C4-2B (cell line): ENCODE data around the gene KPNA5.

Experiments used
- ZFX ChIP-seq: fragments of 450-650 bp; IDR thresholded peaks from 2 replicates; pipeline ENCODE4 v1.6.1; 2017
- TF ChIP-seq, protein P1 (sequence below): fragments of 450-650 bp; conservative IDR thresholded peaks from 2 replicates; pipeline ENCODE4 v1.5.1; 2017; ENCODE audit warnings: mild to moderate bottlenecking

DNA sequence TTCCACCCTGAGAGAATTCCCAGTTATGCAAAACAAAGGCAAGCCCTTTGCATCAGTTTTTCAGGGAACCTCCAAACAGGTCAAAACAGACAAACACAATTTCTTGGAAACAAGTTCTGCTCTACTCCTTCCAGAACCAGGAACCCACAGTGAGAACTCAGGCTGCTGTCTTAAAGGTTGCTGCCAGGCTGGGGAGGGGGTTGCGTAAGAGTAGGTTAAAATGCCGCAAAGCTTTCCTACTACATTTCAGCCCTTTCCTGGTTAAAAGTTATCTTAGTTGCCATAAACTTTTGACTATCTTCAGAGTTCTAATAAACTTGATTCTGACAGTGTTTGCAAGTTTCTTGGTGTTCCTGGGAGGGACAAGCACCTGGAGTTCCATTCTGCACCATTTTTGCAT is 33.8 kb downstream of the KPNA5 start:
- TF ChIP-seq, protein P1, sequence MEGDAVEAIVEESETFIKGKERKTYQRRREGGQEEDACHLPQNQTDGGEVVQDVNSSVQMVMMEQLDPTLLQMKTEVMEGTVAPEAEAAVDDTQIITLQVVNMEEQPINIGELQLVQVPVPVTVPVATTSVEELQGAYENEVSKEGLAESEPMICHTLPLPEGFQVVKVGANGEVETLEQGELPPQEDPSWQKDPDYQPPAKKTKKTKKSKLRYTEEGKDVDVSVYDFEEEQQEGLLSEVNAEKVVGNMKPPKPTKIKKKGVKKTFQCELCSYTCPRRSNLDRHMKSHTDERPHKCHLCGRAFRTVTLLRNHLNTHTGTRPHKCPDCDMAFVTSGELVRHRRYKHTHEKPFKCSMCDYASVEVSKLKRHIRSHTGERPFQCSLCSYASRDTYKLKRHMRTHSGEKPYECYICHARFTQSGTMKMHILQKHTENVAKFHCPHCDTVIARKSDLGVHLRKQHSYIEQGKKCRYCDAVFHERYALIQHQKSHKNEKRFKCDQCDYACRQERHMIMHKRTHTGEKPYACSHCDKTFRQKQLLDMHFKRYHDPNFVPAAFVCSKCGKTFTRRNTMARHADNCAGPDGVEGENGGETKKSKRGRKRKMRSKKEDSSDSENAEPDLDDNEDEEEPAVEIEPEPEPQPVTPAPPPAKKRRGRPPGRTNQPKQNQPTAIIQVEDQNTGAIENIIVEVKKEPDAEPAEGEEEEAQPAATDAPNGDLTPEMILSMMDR, result no peak
- no peak for TF ChIP-seq ZFX
